Measurements from ENCODE around the gene GK. TPM values are rescaled to one million over a fixed set of nuclear protein-coding genes. Genes with fewer than 3 reads are reported as not detected.

Gene GK
- total and polyA plus RNA-seq, 4 donors, result 20.2 to 84.0 (median 35.1) TPM

GRCh38 chrX:30715976-30716375 is 62.8 kb downstream of the GK start:
- 61 to 95% methylated on average over 2 of the region's 2 CpGs for WGBS, 2 donors
- Histone ChIP-seq H3K9ac (ENCODE audit: insufficient read depth in 1 of 2, low read length in 2 of 2) (no peak overlapping the region), H3K27me3 (ENCODE audit: control insufficient read depth in 3 of 3, insufficient read depth in 3 of 3, low read length in 2 of 3) (peaks cover 0 to 4% (median 3%) of the 10 kb centered on the region in 3 donors), H3K4me3 (no peak overlapping the region), H3K4me1 (ENCODE audit: control insufficient read depth in 5 of 5, insufficient read depth in 5 of 5, low read length in 5 of 5) (no peaks in the 10 kb centered on the region), H3K9me3 (ENCODE audit: control insufficient read depth in 4 of 4, insufficient read depth in 3 of 4, low read length in 3 of 4) (no peaks in the 10 kb centered on the region), H3K27ac (ENCODE audit: low read depth in 1 of 2, low read length in 1 of 2) (no peak overlapping the region), H3K36me3 (ENCODE audit: control insufficient read depth in 4 of 4, insufficient read depth in 4 of 4, low read length in 4 of 4) (no peaks in the 10 kb centered on the region)
- no peak for DNase-seq
- no peak for TF ChIP-seq CTCF (IDR thresholded peaks at IDR 0.05; ENCODE audit: control extremely low read depth, extremely low read depth)
- no peak for ATAC-seq (ENCODE audit: insufficient read depth, low FRiP score)

- H3K4me3 ChIP-seq, result no peak overlapping the region
- H3K9ac ChIP-seq (ENCODE audit: insufficient read depth in 1 of 2, low read length in 2 of 2), result no peak overlapping the region
- no peak for TF ChIP-seq CTCF (IDR thresholded peaks at IDR 0.05; ENCODE audit: control extremely low read depth, extremely low read depth)
- no peaks in the 10 kb centered on the region for H3K36me3 ChIP-seq (ENCODE audit: control insufficient read depth in 4 of 4, insufficient read depth in 4 of 4, low read length in 4 of 4)
- 70 to 78% methylated on average over 17 of the region's 17 CpGs for WGBS, 2 donors
- no peaks in the 10 kb centered on the region for H3K9me3 ChIP-seq (ENCODE audit: control insufficient read depth in 4 of 4, insufficient read depth in 3 of 4, low read length in 3 of 4)
- ATAC-seq (ENCODE audit: insufficient read depth, low FRiP score) (no peak), DNase-seq (no peak)
- no peaks in the 10 kb centered on the region for H3K4me1 ChIP-seq (ENCODE audit: control insufficient read depth in 5 of 5, insufficient read depth in 5 of 5, low read length in 5 of 5)
- peaks cover 0 to 3% (median 2%) of the 10 kb centered on the region in 3 donors for H3K27me3 ChIP-seq (ENCODE audit: control insufficient read depth in 3 of 3, insufficient read depth in 3 of 3, low read length in 2 of 3)
- H3K27ac ChIP-seq (ENCODE audit: low read depth in 1 of 2, low read length in 1 of 2), result no peak overlapping the region
Measured at GRCh38 chrX:30733852-30734660, 80.8 kb downstream of the GK start.

- Histone ChIP-seq H3K4me3 (no peak overlapping the region), H3K27ac (ENCODE audit: low read depth in 1 of 2, low read length in 1 of 2) (no peak overlapping the region), H3K9me3 (ENCODE audit: control insufficient read depth in 4 of 4, insufficient read depth in 3 of 4, low read length in 3 of 4) (no peaks in the 10 kb centered on the region), H3K36me3 (ENCODE audit: control insufficient read depth in 4 of 4, insufficient read depth in 4 of 4, low read length in 4 of 4) (no peaks in the 10 kb centered on the region), H3K4me1 (ENCODE audit: control insufficient read depth in 5 of 5, insufficient read depth in 5 of 5, low read length in 5 of 5) (no peaks in the 10 kb centered on the region), H3K27me3 (ENCODE audit: control insufficient read depth in 3 of 3, insufficient read depth in 3 of 3, low read length in 2 of 3) (peaks cover 0 to 3% (median 2%) of the 10 kb centered on the region in 3 donors), H3K9ac (ENCODE audit: insufficient read depth in 1 of 2, low read length in 2 of 2) (no peak overlapping the region)
- 72 to 79% methylated on average over 3 of the region's 3 CpGs for WGBS, 2 donors
- DNase-seq, result no peak
- ATAC-seq (ENCODE audit: insufficient read depth, low FRiP score), result no peak
- TF ChIP-seq CTCF (IDR thresholded peaks at IDR 0.05; ENCODE audit: control extremely low read depth, extremely low read depth), result no peak
Measured at GRCh38 chrX:30734782-30735181, 81.6 kb downstream of the GK start.

Measured in lung (tissue), 12 donors.